ENCODE data around the gene OMP. TPM values are rescaled to one million over a fixed set of nuclear protein-coding genes. Genes with fewer than 3 reads are reported as not detected.
"Not testable (repeated sequence)": the region's sequence is repeated elsewhere in the genome, so short reads cannot be mapped to it uniquely, and the experiment has no call there.

The OMP gene
- total RNA-seq, 2 donors from 2014 or later = 8.0 TPM; not detected in 1

DNA sequence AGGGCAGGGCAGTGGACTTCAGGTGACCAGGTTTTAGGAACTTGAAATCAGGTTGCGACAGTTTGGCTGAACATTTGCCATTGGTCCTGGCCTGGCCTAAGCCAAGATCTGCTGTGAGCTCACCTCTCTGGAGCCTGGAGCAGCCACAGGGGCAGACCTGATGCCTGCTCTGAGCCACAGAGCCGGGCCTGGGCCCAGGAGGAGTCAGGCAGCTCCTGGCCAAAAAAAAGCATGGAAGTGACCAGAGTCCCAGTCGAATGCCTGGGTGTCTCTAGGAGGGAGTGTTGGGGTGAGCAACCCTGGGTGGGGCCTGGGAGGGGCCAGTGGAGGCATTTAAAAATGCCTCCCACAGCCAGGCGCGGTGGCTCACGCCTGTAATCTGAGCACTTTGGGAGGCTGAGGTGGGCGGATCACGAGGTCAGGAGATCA is 6.0 kb upstream of the OMP start:
- Histone ChIP-seq H3K4me1 (replicated peaks) (no peaks in the 10 kb centered on the region), H3K9me3 (no peaks in the 10 kb centered on the region), H3K36me3 (no peaks in the 10 kb centered on the region), H3K27me3 (replicated peaks; ENCODE audit: insufficient read depth) (no peaks in the 10 kb centered on the region), H3K27ac (no peak overlapping the region), H3K4me3 (no peak overlapping the region)
- 96% methylated on average over 8 of the region's 8 CpGs for WGBS
- no peak for DNase-seq (ENCODE audit: low spot score)
- TF ChIP-seq POLR2A (IDR thresholded peaks at IDR 0.05) (no peak), POLR2AphosphoS5 (IDR thresholded peaks at IDR 0.05) (no peak)
- TF ChIP-seq, protein P1, sequence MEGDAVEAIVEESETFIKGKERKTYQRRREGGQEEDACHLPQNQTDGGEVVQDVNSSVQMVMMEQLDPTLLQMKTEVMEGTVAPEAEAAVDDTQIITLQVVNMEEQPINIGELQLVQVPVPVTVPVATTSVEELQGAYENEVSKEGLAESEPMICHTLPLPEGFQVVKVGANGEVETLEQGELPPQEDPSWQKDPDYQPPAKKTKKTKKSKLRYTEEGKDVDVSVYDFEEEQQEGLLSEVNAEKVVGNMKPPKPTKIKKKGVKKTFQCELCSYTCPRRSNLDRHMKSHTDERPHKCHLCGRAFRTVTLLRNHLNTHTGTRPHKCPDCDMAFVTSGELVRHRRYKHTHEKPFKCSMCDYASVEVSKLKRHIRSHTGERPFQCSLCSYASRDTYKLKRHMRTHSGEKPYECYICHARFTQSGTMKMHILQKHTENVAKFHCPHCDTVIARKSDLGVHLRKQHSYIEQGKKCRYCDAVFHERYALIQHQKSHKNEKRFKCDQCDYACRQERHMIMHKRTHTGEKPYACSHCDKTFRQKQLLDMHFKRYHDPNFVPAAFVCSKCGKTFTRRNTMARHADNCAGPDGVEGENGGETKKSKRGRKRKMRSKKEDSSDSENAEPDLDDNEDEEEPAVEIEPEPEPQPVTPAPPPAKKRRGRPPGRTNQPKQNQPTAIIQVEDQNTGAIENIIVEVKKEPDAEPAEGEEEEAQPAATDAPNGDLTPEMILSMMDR (IDR thresholded peaks at IDR 0.05) = no peak
- intact Hi-C loops (cut with DNase I) = loop anchor here (10.0 kb wide), 1 partner anchor 172 kb away; no protein-coding TSS in a partner anchor

DNA sequence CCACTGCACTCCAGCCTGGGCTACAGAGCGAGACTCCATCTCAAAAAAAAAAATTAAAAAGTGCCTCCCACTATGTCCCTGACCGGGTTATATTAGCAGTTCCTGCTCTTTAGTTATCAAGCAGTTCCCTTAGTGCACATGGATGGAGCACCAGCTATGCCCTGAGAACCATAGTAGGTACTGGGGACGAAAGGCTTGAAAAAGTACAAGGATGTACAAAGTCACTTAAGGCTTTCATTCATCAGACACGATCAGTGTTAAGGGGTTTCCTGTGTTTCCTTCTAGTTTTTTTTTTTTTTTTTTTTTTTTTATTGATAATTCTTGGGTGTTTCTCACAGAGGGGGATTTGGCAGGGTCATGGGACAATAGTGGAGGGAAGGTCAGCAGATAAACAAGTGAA is 5.5 kb upstream of the OMP start:
- H3K27me3 ChIP-seq (replicated peaks; ENCODE audit: insufficient read depth); H3K4me3 ChIP-seq; H3K27ac ChIP-seq; H3K4me1 ChIP-seq (replicated peaks); DNase-seq (ENCODE audit: low spot score); H3K9me3 ChIP-seq; H3K36me3 ChIP-seq: not testable (repeated sequence)
- intact Hi-C loops (cut with DNase I) = loop anchor here (10.0 kb wide), 1 partner anchor 172 kb away; no protein-coding TSS in a partner anchor
- 87% methylated on average over 4 of the region's 4 CpGs for WGBS

DNA sequence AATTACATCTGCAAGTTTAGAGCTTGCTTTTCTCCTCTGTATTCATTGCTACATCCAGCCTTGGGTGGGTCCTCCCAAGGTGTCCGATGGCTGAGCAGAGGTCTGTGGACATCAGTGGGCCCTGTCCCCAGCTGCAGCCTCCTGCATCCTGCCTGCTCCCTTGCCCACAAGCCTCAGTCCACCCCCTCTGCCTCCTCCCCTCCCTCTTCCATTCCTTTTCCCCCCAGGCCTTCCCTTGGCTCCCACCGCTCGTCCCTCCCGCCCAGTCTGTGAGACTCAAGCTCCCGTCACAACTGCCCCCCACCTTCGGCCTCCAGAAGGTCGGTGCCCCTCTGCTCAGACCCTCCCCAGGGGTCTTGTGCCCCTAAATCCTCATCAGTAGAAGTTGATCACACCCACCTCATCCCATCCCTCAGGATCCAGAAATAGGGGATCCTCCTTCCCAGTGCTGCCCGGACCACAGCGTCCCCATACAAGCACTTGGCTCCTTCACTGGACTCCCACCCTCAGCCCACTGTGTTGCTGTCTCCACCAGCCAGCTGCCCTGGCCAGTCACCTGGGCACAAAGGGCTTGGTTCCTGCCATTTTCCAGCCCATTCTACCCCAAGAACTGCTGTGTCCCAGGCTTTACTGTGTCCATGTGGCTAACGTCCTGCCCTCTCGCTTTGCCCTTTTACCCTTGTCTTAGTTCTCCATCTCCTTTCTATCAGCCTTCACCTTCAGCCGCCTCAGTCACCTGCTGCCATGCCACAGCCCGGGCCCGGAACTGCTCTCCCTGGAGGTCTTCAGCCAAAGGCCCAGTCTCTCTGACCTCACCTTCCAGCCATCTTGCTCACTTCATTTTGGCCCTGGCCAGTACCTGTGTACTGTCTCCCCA is 2.2 kb upstream of the OMP start:
- 93% methylated on average over 14 of the region's 14 CpGs for WGBS
- no peaks in the 10 kb centered on the region for H3K36me3 ChIP-seq
- H3K27me3 ChIP-seq (replicated peaks; ENCODE audit: insufficient read depth) = no peaks in the 10 kb centered on the region
- no peaks in the 10 kb centered on the region for H3K9me3 ChIP-seq
- H3K4me3 ChIP-seq = no peak overlapping the region
- DNase-seq (ENCODE audit: low spot score) = no peak
- intact Hi-C loops (cut with DNase I) = no loop called here
- TF ChIP-seq POLR2A (IDR thresholded peaks at IDR 0.05) = no peak
- no peak for TF ChIP-seq POLR2AphosphoS5 (IDR thresholded peaks at IDR 0.05)
- TF ChIP-seq, protein P1 (IDR thresholded peaks at IDR 0.05) = no peak
- H3K4me1 ChIP-seq (replicated peaks) = no peaks in the 10 kb centered on the region
- no peak overlapping the region for H3K27ac ChIP-seq

DNA sequence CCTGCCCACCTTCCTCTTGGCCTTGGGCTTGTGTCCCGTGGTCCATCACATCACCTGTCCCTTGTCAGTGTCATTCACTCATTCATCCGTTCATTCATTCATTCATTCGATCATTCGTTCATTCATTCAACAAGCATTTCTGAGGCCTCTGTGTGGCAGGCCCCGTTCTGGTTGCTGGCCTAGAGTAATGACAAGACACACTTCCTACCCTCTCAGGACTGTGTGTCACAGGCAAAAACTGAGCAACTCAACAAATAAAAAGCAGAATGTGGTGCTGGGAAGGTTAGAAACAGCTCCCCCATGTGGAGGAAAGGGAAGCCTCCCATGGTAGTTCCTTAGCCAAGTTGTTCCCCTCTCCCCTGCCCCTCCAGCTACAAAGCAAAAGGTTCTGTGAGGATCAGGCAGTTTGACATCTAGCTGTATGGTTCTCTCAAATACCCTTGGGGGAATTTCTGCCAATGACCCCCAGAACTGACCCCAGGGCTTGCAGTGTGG is 1.6 kb upstream of the OMP start:
- 91% methylated on average over 5 of the region's 5 CpGs for WGBS
- no peaks in the 10 kb centered on the region for H3K9me3 ChIP-seq
- DNase-seq (ENCODE audit: low spot score) = no peak
- H3K4me3 ChIP-seq = no peak overlapping the region
- H3K4me1 ChIP-seq (replicated peaks) = no peaks in the 10 kb centered on the region
- H3K27me3 ChIP-seq (replicated peaks; ENCODE audit: insufficient read depth) = no peaks in the 10 kb centered on the region
- H3K36me3 ChIP-seq = no peaks in the 10 kb centered on the region
- intact Hi-C loops (cut with DNase I) = no loop called here
- no peak overlapping the region for H3K27ac ChIP-seq
- TF ChIP-seq POLR2AphosphoS5 (IDR thresholded peaks at IDR 0.05) = no peak
- TF ChIP-seq POLR2A (IDR thresholded peaks at IDR 0.05) = no peak
- TF ChIP-seq, protein P1 (IDR thresholded peaks at IDR 0.05) = peak in 1 of 4 experiments; percentile 19

DNA sequence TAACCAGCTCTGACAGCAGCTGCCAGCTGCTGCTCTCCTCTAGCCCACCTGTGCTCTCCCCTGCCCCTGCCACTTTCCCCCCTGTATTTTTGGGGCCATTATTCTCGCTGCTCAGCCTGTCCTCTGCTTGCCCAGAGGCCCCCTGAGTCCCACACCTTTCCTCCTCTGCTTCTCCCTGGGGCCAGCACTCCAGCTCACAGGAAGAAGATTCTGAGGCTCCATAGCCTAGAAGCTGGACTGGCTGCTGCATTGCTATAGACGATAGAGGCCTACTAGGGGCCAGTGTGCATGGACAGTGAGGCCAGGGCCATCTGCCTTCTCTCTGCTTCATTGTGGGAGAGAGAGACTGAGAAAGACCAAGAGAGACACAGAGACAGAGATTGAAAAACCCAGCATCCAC is 679 bp downstream of the OMP start:
- 83% methylated on average over 2 of the region's 2 CpGs for WGBS
- intact Hi-C loops (cut with DNase I) = no loop called here
- TF ChIP-seq, protein P1 (IDR thresholded peaks at IDR 0.05) = no peak
- TF ChIP-seq POLR2AphosphoS5 (IDR thresholded peaks at IDR 0.05) = no peak
- TF ChIP-seq POLR2A (IDR thresholded peaks at IDR 0.05) = no peak

More for the DNA sequence above, 679 bp downstream of the OMP start:
- Histone ChIP-seq H3K27me3 (replicated peaks; ENCODE audit: insufficient read depth) (no peaks in the 10 kb centered on the region), H3K9me3 (no peaks in the 10 kb centered on the region), H3K27ac (no peak overlapping the region), H3K4me1 (replicated peaks) (no peaks in the 10 kb centered on the region), H3K36me3 (no peaks in the 10 kb centered on the region), H3K4me3 (no peak overlapping the region)
- DNase-seq (ENCODE audit: low spot score) = no peak
